ENCODE measurements around the gene GTPBP4. TPM values are rescaled to one million over a fixed set of nuclear protein-coding genes. Genes with fewer than 3 reads are reported as not detected.
"Not testable (repeated sequence)": the region's sequence is repeated elsewhere in the genome, so short reads cannot be mapped to it uniquely, and the experiment has no call there.

Gene GTPBP4
- total and polyA plus RNA-seq, 4 donors = 28.7 to 50.0 (median 40.6) TPM

- Histone ChIP-seq H3K27ac (ENCODE audit: low read depth, low read length) (no peak overlapping the region), H3K4me3 (ENCODE audit: low read depth, low read length) (no peak overlapping the region), H3K9me3 (ENCODE audit: control insufficient read depth, insufficient read depth, low read length) (peaks cover 5% of the 10 kb centered on the region), H3K4me1 (ENCODE audit: control insufficient read depth, insufficient read depth, low read length) (no peaks in the 10 kb centered on the region), H3K36me3 (ENCODE audit: control insufficient read depth, insufficient read depth, low read length) (peaks cover 79% of the 10 kb centered on the region), H3K27me3 (ENCODE audit: control insufficient read depth, insufficient read depth, low read length) (no peaks in the 10 kb centered on the region)
- DNase-seq (ENCODE audit: low read depth in 4 of 6, low spot score in 6 of 6) = no peak
- 86% methylated on average over 14 of the region's 19 CpGs for WGBS (ENCODE audit: insufficient coverage)
Measured at GRCh38 chr10:997266-998022, 9.2 kb downstream of the GTPBP4 start.

GRCh38 chr10:1002425-1003006, 14.3 kb downstream of the GTPBP4 start:
- H3K36me3 ChIP-seq (ENCODE audit: control insufficient read depth, insufficient read depth, low read length) = peaks cover 86% of the 10 kb centered on the region
- H3K27me3 ChIP-seq (ENCODE audit: control insufficient read depth, insufficient read depth, low read length) = no peaks in the 10 kb centered on the region
- H3K9me3 ChIP-seq (ENCODE audit: control insufficient read depth, insufficient read depth, low read length) = peaks cover 11% of the 10 kb centered on the region
- H3K4me1 ChIP-seq (ENCODE audit: control insufficient read depth, insufficient read depth, low read length) = no peaks in the 10 kb centered on the region
- no peak overlapping the region for H3K27ac ChIP-seq (ENCODE audit: low read depth, low read length)
- 80% methylated on average over 1 of the region's 5 CpGs for WGBS (ENCODE audit: insufficient coverage)
- no peak overlapping the region for H3K4me3 ChIP-seq (ENCODE audit: low read depth, low read length)
- DNase-seq (ENCODE audit: low read depth in 4 of 6, low spot score in 6 of 6) = no peak

- DNase-seq (ENCODE audit: low read depth in 4 of 6, low spot score in 6 of 6) = no peak
- over 99% methylated on average over 8 of the region's 9 CpGs for WGBS (ENCODE audit: insufficient coverage)
- H3K4me3 ChIP-seq (ENCODE audit: low read depth, low read length) = no peak overlapping the region
- peaks cover 11% of the 10 kb centered on the region for H3K9me3 ChIP-seq (ENCODE audit: control insufficient read depth, insufficient read depth, low read length)
- no peaks in the 10 kb centered on the region for H3K4me1 ChIP-seq (ENCODE audit: control insufficient read depth, insufficient read depth, low read length)
- H3K36me3 ChIP-seq (ENCODE audit: control insufficient read depth, insufficient read depth, low read length) = peaks cover 81% of the 10 kb centered on the region
- H3K27me3 ChIP-seq (ENCODE audit: control insufficient read depth, insufficient read depth, low read length) = no peaks in the 10 kb centered on the region
- no peak overlapping the region for H3K27ac ChIP-seq (ENCODE audit: low read depth, low read length)
Measured at GRCh38 chr10:1003884-1004670, 15.8 kb downstream of the GTPBP4 start.

- WGBS (ENCODE audit: insufficient coverage) = 93% methylated on average over 9 of the region's 9 CpGs
- DNase-seq (ENCODE audit: low read depth in 4 of 6, low spot score in 6 of 6) = no peak
- Histone ChIP-seq H3K4me1 (ENCODE audit: control insufficient read depth, insufficient read depth, low read length) (no peaks in the 10 kb centered on the region), H3K27ac (ENCODE audit: low read depth, low read length) (no peak overlapping the region), H3K27me3 (ENCODE audit: control insufficient read depth, insufficient read depth, low read length) (no peaks in the 10 kb centered on the region), H3K9me3 (ENCODE audit: control insufficient read depth, insufficient read depth, low read length) (peaks cover 11% of the 10 kb centered on the region), H3K36me3 (ENCODE audit: control insufficient read depth, insufficient read depth, low read length) (peaks cover 88% of the 10 kb centered on the region), H3K4me3 (ENCODE audit: low read depth, low read length) (no peak overlapping the region)
Measured at GRCh38 chr10:1006573-1006972, 18.3 kb downstream of the GTPBP4 start.

- H3K4me3 ChIP-seq (ENCODE audit: low read depth, low read length) = no peak overlapping the region
- H3K9me3 ChIP-seq (ENCODE audit: control insufficient read depth, insufficient read depth, low read length) = peaks cover 5% of the 10 kb centered on the region
- no peaks in the 10 kb centered on the region for H3K27me3 ChIP-seq (ENCODE audit: control insufficient read depth, insufficient read depth, low read length)
- DNase-seq (ENCODE audit: low read depth in 4 of 6, low spot score in 6 of 6) = no peak
- H3K27ac ChIP-seq (ENCODE audit: low read depth, low read length) = no peak overlapping the region
- peaks cover 88% of the 10 kb centered on the region for H3K36me3 ChIP-seq (ENCODE audit: control insufficient read depth, insufficient read depth, low read length)
- WGBS (ENCODE audit: insufficient coverage) = 100% methylated on average over 4 of the region's 10 CpGs
- H3K4me1 ChIP-seq (ENCODE audit: control insufficient read depth, insufficient read depth, low read length) = no peaks in the 10 kb centered on the region
Measured at GRCh38 chr10:1007583-1007982, 19.3 kb downstream of the GTPBP4 start.

- Histone ChIP-seq H3K36me3 (ENCODE audit: control insufficient read depth, insufficient read depth, low read length) (peaks cover 85% of the 10 kb centered on the region), H3K9me3 (ENCODE audit: control insufficient read depth, insufficient read depth, low read length) (no peaks in the 10 kb centered on the region), H3K4me1 (ENCODE audit: control insufficient read depth, insufficient read depth, low read length) (no peaks in the 10 kb centered on the region), H3K4me3 (ENCODE audit: low read depth, low read length) (no peak overlapping the region), H3K27me3 (ENCODE audit: control insufficient read depth, insufficient read depth, low read length) (no peaks in the 10 kb centered on the region), H3K27ac (ENCODE audit: low read depth, low read length) (no peak overlapping the region)
- WGBS (ENCODE audit: insufficient coverage) = 98% methylated on average over 6 of the region's 9 CpGs
- DNase-seq (ENCODE audit: low read depth in 4 of 6, low spot score in 6 of 6) = no peak
Measured at GRCh38 chr10:1009071-1009494, 20.8 kb downstream of the GTPBP4 start.

GRCh38 chr10:1009947-1010346, 21.7 kb downstream of the GTPBP4 start:
- DNase-seq (ENCODE audit: low read depth in 4 of 6, low spot score in 6 of 6); H3K27me3 ChIP-seq (ENCODE audit: control insufficient read depth, insufficient read depth, low read length); H3K4me3 ChIP-seq (ENCODE audit: low read depth, low read length); H3K27ac ChIP-seq (ENCODE audit: low read depth, low read length); H3K4me1 ChIP-seq (ENCODE audit: control insufficient read depth, insufficient read depth, low read length); H3K9me3 ChIP-seq (ENCODE audit: control insufficient read depth, insufficient read depth, low read length): not testable (repeated sequence)
- peaks cover 84% of the 10 kb centered on the region for H3K36me3 ChIP-seq (ENCODE audit: control insufficient read depth, insufficient read depth, low read length)
- 91% methylated on average over 5 of the region's 8 CpGs for WGBS (ENCODE audit: insufficient coverage)

- 91% methylated on average over 3 of the region's 7 CpGs for WGBS (ENCODE audit: insufficient coverage)
- Histone ChIP-seq H3K4me3 (ENCODE audit: low read depth, low read length) (no peak overlapping the region), H3K4me1 (ENCODE audit: control insufficient read depth, insufficient read depth, low read length) (no peaks in the 10 kb centered on the region), H3K27ac (ENCODE audit: low read depth, low read length) (no peak overlapping the region), H3K36me3 (ENCODE audit: control insufficient read depth, insufficient read depth, low read length) (peaks cover 86% of the 10 kb centered on the region), H3K9me3 (ENCODE audit: control insufficient read depth, insufficient read depth, low read length) (no peaks in the 10 kb centered on the region), H3K27me3 (ENCODE audit: control insufficient read depth, insufficient read depth, low read length) (no peaks in the 10 kb centered on the region)
- DNase-seq (ENCODE audit: low read depth in 4 of 6, low spot score in 6 of 6) = no peak
Measured at GRCh38 chr10:1010703-1011102, 22.5 kb downstream of the GTPBP4 start.

- WGBS (ENCODE audit: insufficient coverage) = 94% methylated on average over 13 of the region's 16 CpGs
- Histone ChIP-seq H3K9me3 (ENCODE audit: control insufficient read depth, insufficient read depth, low read length) (no peaks in the 10 kb centered on the region), H3K4me1 (ENCODE audit: control insufficient read depth, insufficient read depth, low read length) (no peaks in the 10 kb centered on the region), H3K36me3 (ENCODE audit: control insufficient read depth, insufficient read depth, low read length) (peaks cover 83% of the 10 kb centered on the region), H3K4me3 (ENCODE audit: low read depth, low read length) (no peak overlapping the region), H3K27me3 (ENCODE audit: control insufficient read depth, insufficient read depth, low read length) (no peaks in the 10 kb centered on the region), H3K27ac (ENCODE audit: low read depth, low read length) (no peak overlapping the region)
- no peak for DNase-seq (ENCODE audit: low read depth in 4 of 6, low spot score in 6 of 6)
Measured at GRCh38 chr10:1011696-1012095, 23.5 kb downstream of the GTPBP4 start.

Data from spinal cord (tissue), 10 donors.